Left lobe of liver (tissue), 2 donors: ENCODE measurements around the gene SYNGR3. TPM values are rescaled to one million over a fixed set of nuclear protein-coding genes. Genes with fewer than 3 reads are reported as not detected.

Source experiments
- ATAC-seq: fragments of 200-7000 bp; cut with Tn5 transposase; one replicate; pipeline ENCODE4 v1.9.1; 2020; ENCODE audit warnings: mild to moderate bottlenecking, moderate library complexity
- DNase-seq: peaks from one replicate; pipeline ENCODE4 v3.0.0-alpha.2; 2020; ENCODE audit warnings: low spot score
- total RNA-seq: library from RNA; stranded (reverse); gene quantifications from one replicate; pipeline ENCODE4 v1.2.1, GENCODE V29; 2021
- donor health status: DM: no; HTN: no; CAD: no; lungs with moderate emphysema.
- donor health status: DM: no; HTN: yes; CAD: no.

SYNGR3 gene
- total RNA-seq, 1 donor from 2014 or later = 0.30 TPM

- DNase-seq = no peak
Measured at GRCh38 chr16:1975432-1976215, 14.1 kb upstream of the SYNGR3 start.

GRCh38 chr16:1976216-1976520, 13.6 kb upstream of the SYNGR3 start:
- ATAC-seq (no peak), DNase-seq (no peak)

More at GRCh38 chr16:1975432-1976215, 14.1 kb upstream of the SYNGR3 start:
- no peak for ATAC-seq

- no peak for ATAC-seq
- no peak for DNase-seq
Measured at GRCh38 chr16:1976951-1977874, 12.6 kb upstream of the SYNGR3 start.

- no peak for DNase-seq
- no peak for ATAC-seq
Measured at GRCh38 chr16:1977875-1978268, 11.9 kb upstream of the SYNGR3 start.

GRCh38 chr16:1978476-1979120, 11.2 kb upstream of the SYNGR3 start:
- DNase-seq = no peak
- ATAC-seq = no peak

- ATAC-seq = no peak
- DNase-seq = no peak
Measured at GRCh38 chr16:1979271-1980029, 10.3 kb upstream of the SYNGR3 start.

- no peak for ATAC-seq
Measured at GRCh38 chr16:1980030-1980769, 9.6 kb upstream of the SYNGR3 start.

GRCh38 chr16:1980770-1981087, 9.0 kb upstream of the SYNGR3 start:
- no peak for ATAC-seq
- DNase-seq = no peak

More at GRCh38 chr16:1980030-1980769, 9.6 kb upstream of the SYNGR3 start:
- DNase-seq = no peak

GRCh38 chr16:1981398-1981836, 8.4 kb upstream of the SYNGR3 start, which contains the start of gene NOXO1:
TSS of gene NOXO1 (minus strand) at chr16:1981469. CDS start at chr16:1981179, 290 bp downstream.
- no peak for DNase-seq
- no peak for ATAC-seq

- no peak for ATAC-seq
- DNase-seq = no peak
Measured at GRCh38 chr16:1982013-1982433, 7.7 kb upstream of the SYNGR3 start.

GRCh38 chr16:1982991-1983543, 6.7 kb upstream of the SYNGR3 start:
- DNase-seq (no peak), ATAC-seq (no peak)

- ATAC-seq (peak; percentile 89), DNase-seq (peak; percentile 94)
Measured at GRCh38 chr16:1983544-1984346, 6.0 kb upstream of the SYNGR3 start, which contains the start of gene GFER. TSS of gene GFER (plus strand) at chr16:1984193. CDS start at chr16:1984219, 26 bp downstream.

GRCh38 chr16:1984347-1985225, 5.2 kb upstream of the SYNGR3 start:
- DNase-seq = peak; percentile 82
- peak; percentile 42 for ATAC-seq

- ATAC-seq (no peak), DNase-seq (no peak)
Measured at GRCh38 chr16:1985466-1986150, 4.2 kb upstream of the SYNGR3 start.

- ATAC-seq = no peak
- DNase-seq = no peak
Measured at GRCh38 chr16:1987198-1987597, 2.6 kb upstream of the SYNGR3 start.

- ATAC-seq (no peak), DNase-seq (no peak)
Measured at GRCh38 chr16:1990101-1990350, 256 bp downstream of the SYNGR3 start.

GRCh38 chr16:1990351-1991134, 773 bp downstream of the SYNGR3 start:
- ATAC-seq (no peak), DNase-seq (no peak)
